WTC11 (cell line): Measurements from ENCODE around the gene HIPK2. TPM values are rescaled to one million over a fixed set of nuclear protein-coding genes. Genes with fewer than 3 reads are reported as not detected.

Experiments used
- ATAC-seq: fragments of 200-7000 bp; cut with Tn5 transposase; 2 replicates; pipeline ENCODE4 v1.10.0; 2021; ENCODE audit warnings: mild to moderate bottlenecking, moderate library complexity
- CTCF ChIA-PET: fragments of 300-600 bp; sonication (Branson Sonifier 250); formaldehyde crosslinking; loops from one replicate; lab custom pipeline; 2021; ENCODE audit warnings: antibody characterized with exemption; lab: Charles Lee
- POLR2A ChIA-PET: fragments of 350-600 bp; sonication (Branson Sonifier 250); formaldehyde crosslinking; loops from one replicate; lab custom pipeline; 2021; ENCODE audit warnings: antibody characterized with exemption; lab: Charles Lee
- DNase-seq: peaks from one replicate; pipeline ENCODE4 v3.0.0; 2021; ENCODE audit warnings: low spot score
- H3K27ac Mint-ChIP-seq: 2 replicates; pipeline ENCODE4 v1.8.0; 2021; ENCODE audit warnings: mixed read lengths
- H3K27me3 Mint-ChIP-seq: 2 replicates; pipeline ENCODE4 v1.8.0; 2021; ENCODE audit warnings: low read depth, mild to moderate bottlenecking, moderate library complexity, mixed read lengths
- H3K36me3 Mint-ChIP-seq: 2 replicates; pipeline ENCODE4 v1.8.0; 2021; ENCODE audit warnings: mixed read lengths
- H3K4me1 Mint-ChIP-seq: 2 replicates; pipeline ENCODE4 v1.8.0; 2022; ENCODE audit warnings: mixed read lengths
- H3K4me3 Mint-ChIP-seq: 2 replicates; pipeline ENCODE4 v1.8.0; 2021; ENCODE audit warnings: mild to moderate bottlenecking, moderate library complexity, mixed read lengths
- H3K9me3 Mint-ChIP-seq: 2 replicates; pipeline ENCODE4 v1.8.0; 2021; ENCODE audit warnings: mixed read lengths
- AR ChIP-seq: fragments of 250-450 bp; sonication (Bioruptor Pico); IDR thresholded peaks from 2 replicates; pipeline ENCODE4 v1.9.0; 2021; ENCODE audit warnings: mild to moderate bottlenecking
- ATF2 ChIP-seq: sonication (generic); formaldehyde crosslinking; IDR thresholded peaks from 2 replicates; pipeline ENCODE4 v1.8.1; 2022; ENCODE audit warnings: low read depth, missing genetic modification reagents, borderline replicate concordance
- ATF6 ChIP-seq: sonication (generic); formaldehyde crosslinking; IDR thresholded peaks from 2 replicates; pipeline ENCODE4 v1.8.1; 2023; ENCODE audit warnings: mild to moderate bottlenecking, missing genetic modification reagents
- ELF4 ChIP-seq: sonication (generic); formaldehyde crosslinking; IDR thresholded peaks from 2 replicates; pipeline ENCODE4 v1.8.1; 2022; ENCODE audit warnings: low read depth, mild to moderate bottlenecking, moderate library complexity, missing genetic modification reagents
- ESRRA ChIP-seq: sonication (generic); formaldehyde crosslinking; IDR thresholded peaks from 2 replicates; pipeline ENCODE4 v1.8.1; 2022; ENCODE audit warnings: mild to moderate bottlenecking, missing genetic modification reagents, borderline replicate concordance
- FOXJ3 ChIP-seq: sonication (generic); formaldehyde crosslinking; IDR thresholded peaks from 2 replicates; pipeline ENCODE4 v1.9.0; 2021; ENCODE audit warnings: missing genetic modification reagents, mild to moderate bottlenecking, borderline replicate concordance
- GTF2I ChIP-seq: fragments of 250-450 bp; sonication (Bioruptor Pico); conservative IDR thresholded peaks from 2 replicates; pipeline ENCODE4 v1.4.0; 2021; ENCODE audit warnings: mild to moderate bottlenecking
- NFATC4 ChIP-seq: fragments of 250-450 bp; sonication (Bioruptor Pico); IDR thresholded peaks from 2 replicates; pipeline ENCODE4 v1.9.0; 2021; ENCODE audit warnings: mild to moderate bottlenecking
- NFE2L1 ChIP-seq: sonication (generic); formaldehyde crosslinking; IDR thresholded peaks from 2 replicates; pipeline ENCODE4 v1.8.1; 2023; ENCODE audit warnings: missing genetic modification reagents
- PRRX2 ChIP-seq: fragments of 250-450 bp; sonication (Bioruptor Pico); IDR thresholded peaks from 2 replicates; pipeline ENCODE4 v1.8.0; 2021; ENCODE audit warnings: mild to moderate bottlenecking
- USF1 ChIP-seq: sonication (generic); formaldehyde crosslinking; IDR thresholded peaks from 2 replicates; pipeline ENCODE4 v1.8.0; 2022; ENCODE audit warnings: mild to moderate bottlenecking, missing genetic modification reagents
- ZMAT4 ChIP-seq: fragments of 250-450 bp; sonication (Bioruptor Pico); IDR thresholded peaks from 2 replicates; pipeline ENCODE4 v1.9.0; 2021; ENCODE audit warnings: mild to moderate bottlenecking
- ZNF121 ChIP-seq: sonication (generic); formaldehyde crosslinking; IDR thresholded peaks from 2 replicates; pipeline ENCODE4 v1.8.0; 2023; ENCODE audit warnings: missing genetic modification reagents
- ZNF219 ChIP-seq: sonication (generic); formaldehyde crosslinking; IDR thresholded peaks from 2 replicates; pipeline ENCODE4 v1.8.0; 2023; ENCODE audit warnings: missing genetic modification reagents, mild to moderate bottlenecking, borderline replicate concordance
- total RNA-seq: library from RNA; stranded (reverse); gene quantifications from 3 replicates; pipeline ENCODE4 v1.2.3, GENCODE V29; 2021

HIPK2 gene
- total RNA-seq, 1 experiment from 2014 or later = 25.3 TPM

GRCh38 chr7:139568346-139568675 lies 209.5 kb downstream of the HIPK2 start:
- ATAC-seq (no peak), DNase-seq (no peak)
- Mint-ChIP-seq H3K4me3 (no peak overlapping the region), H3K4me1 (peaks cover 34% of the 10 kb centered on the region), H3K27me3 (no peaks in the 10 kb centered on the region), H3K27ac (no peak overlapping the region), H3K9me3 (no peaks in the 10 kb centered on the region), H3K36me3 (no peaks in the 10 kb centered on the region)
- CTCF ChIA-PET = interaction anchor here (0.8 to 2.1 kb wide), 5 partner anchors 10 to 134 kb away, joined by 3 to 6 read pairs (median 3); no protein-coding TSS in a partner anchor
- POLR2A ChIA-PET = no interaction called here
- TF ChIP-seq GTF2I = no peak
- no peak for TF ChIP-seq USF1 (CRISPR knock-in tag)
- no peak for TF ChIP-seq ZNF219 (CRISPR knock-in tag)
- TF ChIP-seq ATF6 (CRISPR knock-in tag) = no peak
- no peak for TF ChIP-seq AR (CRISPR knock-in tag)
- no peak for TF ChIP-seq ATF2 (CRISPR knock-in tag)
- no peak for TF ChIP-seq FOXJ3 (CRISPR knock-in tag)

- ATAC-seq (no peak), DNase-seq (no peak)
- Mint-ChIP-seq H3K27ac (peak overlapping the region; percentile 62; the same call in 1 of the 2 replicates), H3K9me3 (no peaks in the 10 kb centered on the region), H3K4me1 (peaks cover 38% of the 10 kb centered on the region), H3K4me3 (no peak overlapping the region), H3K36me3 (no peaks in the 10 kb centered on the region), H3K27me3 (no peaks in the 10 kb centered on the region)
- ChIA-PET CTCF (interaction anchor here (0.8 to 2.1 kb wide), 5 partner anchors 9 to 133 kb away, joined by 3 to 6 read pairs (median 3); no protein-coding TSS in a partner anchor), POLR2A (interaction anchor here (1.2 kb wide), 1 partner anchor 10 kb away, joined by 4 read pairs; no protein-coding TSS in a partner anchor)
- TF ChIP-seq ZMAT4 (CRISPR knock-in tag) = no peak
- no peak for TF ChIP-seq NFATC4 (CRISPR knock-in tag)
- no peak for TF ChIP-seq ATF2 (CRISPR knock-in tag)
- no peak for TF ChIP-seq AR (CRISPR knock-in tag)
- TF ChIP-seq NFE2L1 (CRISPR knock-in tag) = no peak
- TF ChIP-seq ESRRA (CRISPR knock-in tag) = no peak
- TF ChIP-seq ELF4 (CRISPR knock-in tag) = no peak
- no peak for TF ChIP-seq PRRX2 (CRISPR knock-in tag)
- TF ChIP-seq ZNF121 (CRISPR knock-in tag) = no peak
- no peak for TF ChIP-seq ATF6 (CRISPR knock-in tag)
- TF ChIP-seq USF1 (CRISPR knock-in tag) = no peak
Measured at GRCh38 chr7:139567647-139568345, 210.0 kb downstream of the HIPK2 start.
